Activated CD8-positive, alpha-beta memory T cell treated with anti-CD3 and anti-CD28 coated beads, Interleukin-2, amount 10 ng/mL, durations not matched to agents 7 days and 5 days (primary cell): ENCODE data around the gene PRAF2. TPM values are rescaled to one million over a fixed set of nuclear protein-coding genes. Genes with fewer than 3 reads are reported as not detected.

ENCODE experiments used
- ATAC-seq: fragments of 150-1000 bp; cut with Tn5 transposase; one replicate; pipeline ENCODE4 v1.10.0; 2021; ENCODE audit warnings: moderate library complexity
- CTCF ChIA-PET: fragments of 350-600 bp; sonication (Branson Sonifier 250); formaldehyde crosslinking; loops from one replicate; lab custom pipeline; 2021; ENCODE audit warnings: antibody characterized with exemption; lab: Charles Lee
- DNase-seq: peaks from one replicate; pipeline ENCODE4 v3.0.0-alpha.2; 2020
- H3K27ac Mint-ChIP-seq: one replicate; pipeline ENCODE4 v1.8.0; 2021; ENCODE audit warnings: mild to moderate bottlenecking, mixed read lengths
- H3K27me3 Mint-ChIP-seq: one replicate; pipeline ENCODE4 v1.8.0; 2021; ENCODE audit warnings: mixed read lengths
- H3K36me3 Mint-ChIP-seq: one replicate; pipeline ENCODE4 v1.8.0; 2021; ENCODE audit warnings: mild to moderate bottlenecking, mixed read lengths
- H3K4me1 Mint-ChIP-seq: one replicate; pipeline ENCODE4 v1.8.0; 2021; ENCODE audit warnings: mixed read lengths
- H3K4me3 Mint-ChIP-seq: one replicate; pipeline ENCODE4 v1.8.0; 2021; ENCODE audit warnings: mild to moderate bottlenecking, moderate library complexity, mixed read lengths
- H3K9me3 Mint-ChIP-seq: one replicate; pipeline ENCODE4 v1.8.0; 2022; ENCODE audit warnings: low read depth, mixed read lengths
- total RNA-seq, 2 experiments: library from RNA; stranded (reverse); gene quantifications; one replicate each; pipeline ENCODE4 v1.2.3, GENCODE V29; 2021

Gene PRAF2
- total RNA-seq, 2 experiments from 2014 or later = 21.4 to 21.6 TPM

- no peaks in the 10 kb centered on the region for H3K9me3 Mint-ChIP-seq
- H3K27ac Mint-ChIP-seq = peak overlapping the region; percentile 92
- peak; percentile 79 for DNase-seq
- H3K27me3 Mint-ChIP-seq = no peaks in the 10 kb centered on the region
- ATAC-seq = peak; percentile 85
- peak overlapping the region; percentile 80 for H3K4me3 Mint-ChIP-seq
- H3K36me3 Mint-ChIP-seq = peaks cover 5% of the 10 kb centered on the region
- CTCF ChIA-PET = no interaction called here
- H3K4me1 Mint-ChIP-seq = peaks cover 38% of the 10 kb centered on the region
Measured at GRCh38 chrX:49053223-49054072, 20.4 kb downstream of the PRAF2 start.

- CTCF ChIA-PET = interaction anchor here (0.9 to 2.3 kb wide), 7 partner anchors 24 to 146 kb away, joined by 3 to 9 read pairs (median 4); partner anchors contain the start of genes GRIPAP1, OTUD5, PQBP1 and TIMM17B
- no peak for ATAC-seq
Measured at GRCh38 chrX:49043987-49044281, 29.9 kb downstream of the PRAF2 start.

DNA sequence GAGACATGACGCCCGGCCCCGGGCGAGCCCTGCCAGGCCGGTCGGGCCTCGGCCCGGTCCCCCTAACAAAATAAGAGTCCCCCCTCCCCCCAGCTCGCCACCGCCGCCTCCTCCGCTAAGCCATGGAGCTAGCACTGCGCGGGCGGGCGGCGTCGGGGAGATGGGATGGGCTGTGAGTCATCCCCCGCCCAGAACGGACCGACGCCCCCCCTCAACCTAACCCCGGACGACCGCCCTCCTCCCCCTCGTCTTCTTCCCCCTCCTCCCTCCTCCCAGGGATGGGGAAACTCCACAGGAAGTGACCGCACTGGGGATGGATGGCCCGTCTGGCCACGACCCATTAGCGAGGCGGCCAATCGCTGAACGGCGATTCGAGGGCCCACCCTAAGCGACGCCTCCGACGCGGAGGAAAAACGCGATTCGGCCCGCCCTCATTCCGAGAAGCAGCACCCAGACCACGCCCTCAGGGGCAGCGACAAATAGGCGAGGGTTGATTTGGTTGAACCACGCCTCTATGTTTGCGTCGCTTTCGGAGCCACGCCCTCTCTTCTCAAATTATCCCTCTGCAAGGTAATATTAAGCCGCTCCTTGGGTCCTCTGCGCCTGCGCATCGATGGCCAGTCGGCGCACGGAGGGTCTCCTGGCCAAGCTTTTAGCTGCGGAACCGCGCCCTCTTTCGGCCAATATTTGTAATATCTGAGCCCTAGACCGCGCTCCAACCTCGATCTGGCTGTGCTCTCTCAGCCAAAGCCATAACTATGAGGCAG is 30.4 kb downstream of the PRAF2 start, which contains the start of gene TFE3:
Gene TFE3 (minus strand): TSS at position 138 of the 767 bp plus-strand sequence. CDS start 131 bp downstream, at position 7.
- DNase-seq (peak; percentile 98), ATAC-seq (peak; percentile 89)
- peak within 1 kb of the TSS; percentile 89 for H3K4me3 Mint-ChIP-seq
- H3K27ac Mint-ChIP-seq = peak within 1 kb of the TSS; percentile 90
- no peaks in the 10 kb centered on the region for H3K9me3 Mint-ChIP-seq
- CTCF ChIA-PET = interaction anchor here (0.9 to 2.3 kb wide), 9 partner anchors 12 to 146 kb away, joined by 3 to 9 read pairs (median 4); partner anchors contain the start of genes GRIPAP1, OTUD5, PQBP1 and TIMM17B
- H3K27me3 Mint-ChIP-seq = no peaks in the 10 kb centered on the region
- peaks cover 6% of the 10 kb centered on the region for H3K36me3 Mint-ChIP-seq
- H3K4me1 Mint-ChIP-seq = peaks cover 34% of the 10 kb centered on the region

More at GRCh38 chrX:49043987-49044281, 29.9 kb downstream of the PRAF2 start:
- peak overlapping the region; percentile 89 for H3K4me3 Mint-ChIP-seq
- H3K9me3 Mint-ChIP-seq = no peaks in the 10 kb centered on the region
- peaks cover under 1% of the 10 kb centered on the region for H3K36me3 Mint-ChIP-seq
- no peaks in the 10 kb centered on the region for H3K27me3 Mint-ChIP-seq
- DNase-seq = no peak
- peak overlapping the region; percentile 90 for H3K27ac Mint-ChIP-seq
- peaks cover 31% of the 10 kb centered on the region for H3K4me1 Mint-ChIP-seq

DNA sequence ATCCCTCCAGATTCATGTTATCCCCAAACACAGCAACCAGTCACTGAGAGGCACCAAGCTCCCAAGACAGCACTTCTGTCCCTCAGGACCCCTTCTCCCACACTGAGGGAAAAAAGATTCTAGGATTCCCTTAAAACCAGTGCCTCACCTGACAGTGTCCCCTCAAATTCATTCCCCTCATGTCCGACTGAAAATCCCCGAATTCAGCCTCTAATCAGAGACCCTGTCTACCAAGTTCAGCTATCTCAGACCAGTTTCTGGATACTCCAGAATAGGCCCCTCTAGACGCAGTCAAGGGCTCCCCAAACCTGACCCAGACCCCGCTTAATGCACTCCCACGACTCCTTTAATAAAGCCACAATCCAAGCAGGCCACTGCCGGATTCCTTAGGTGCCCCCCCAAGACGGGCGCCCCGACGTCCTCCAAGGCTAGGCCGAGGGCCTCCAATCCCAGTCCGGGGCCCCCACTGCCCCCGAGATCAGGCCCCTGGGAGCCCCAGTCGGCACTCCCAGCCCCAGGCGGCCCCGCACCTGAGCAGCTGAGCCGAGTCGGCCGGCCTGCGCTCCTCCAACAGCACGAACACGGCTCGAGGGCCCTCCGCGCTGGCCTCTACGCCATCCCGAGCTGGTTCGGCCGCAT is 31.1 kb downstream of the PRAF2 start:
- no peak for DNase-seq
- H3K4me3 Mint-ChIP-seq = peak overlapping the region; percentile 89
- CTCF ChIA-PET = interaction anchor here (0.9 to 2.3 kb wide), 8 partner anchors 13 to 125 kb away, joined by 3 to 9 read pairs (median 4); partner anchors contain the start of genes GRIPAP1 and OTUD5
- peak overlapping the region; percentile 90 for H3K27ac Mint-ChIP-seq
- no peaks in the 10 kb centered on the region for H3K9me3 Mint-ChIP-seq
- H3K4me1 Mint-ChIP-seq = peaks cover 36% of the 10 kb centered on the region
- no peaks in the 10 kb centered on the region for H3K27me3 Mint-ChIP-seq
- ATAC-seq = peak; percentile 10
- peaks cover 11% of the 10 kb centered on the region for H3K36me3 Mint-ChIP-seq

GRCh38 chrX:49041744-49042580 is 31.8 kb downstream of the PRAF2 start:
- no peak for DNase-seq
- Mint-ChIP-seq H3K9me3 (no peaks in the 10 kb centered on the region), H3K27ac (peak overlapping the region; percentile 90), H3K27me3 (no peaks in the 10 kb centered on the region), H3K4me3 (peak overlapping the region; percentile 89), H3K36me3 (peaks cover 12% of the 10 kb centered on the region), H3K4me1 (peaks cover 37% of the 10 kb centered on the region)
- CTCF ChIA-PET = interaction anchor here (0.9 to 2.3 kb wide), 5 partner anchors 13 to 126 kb away, joined by 3 to 9 read pairs (median 4); partner anchors contain the start of gene OTUD5
- ATAC-seq = no peak

DNA sequence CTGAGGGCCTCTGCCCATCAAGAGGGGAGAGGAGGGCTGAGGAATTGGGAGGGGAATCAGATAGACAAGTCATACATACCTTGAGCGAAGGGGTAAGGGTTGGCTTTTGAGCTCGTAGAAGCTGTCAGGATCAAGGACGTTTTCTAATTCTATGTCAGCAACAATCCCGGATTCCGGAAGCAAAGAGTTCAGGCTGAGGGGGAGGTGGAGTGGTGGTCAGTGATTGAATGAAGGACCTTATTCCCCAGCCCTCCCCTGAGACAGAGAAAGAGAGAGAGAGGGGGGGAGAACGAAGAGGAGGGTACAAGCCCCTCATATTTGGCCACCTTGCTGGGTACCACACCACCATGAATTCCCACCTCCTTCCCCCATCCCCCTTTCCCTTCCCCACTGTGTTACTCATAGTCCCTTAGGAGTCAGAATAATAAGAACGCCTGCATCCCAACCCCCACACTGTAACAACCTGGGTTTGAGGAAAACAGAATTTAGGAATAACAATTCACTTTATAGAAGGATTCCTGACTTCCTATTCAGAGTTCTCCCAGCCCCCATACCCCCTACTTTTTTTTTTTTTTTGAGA is 33.3 kb downstream of the PRAF2 start:
- H3K4me3 Mint-ChIP-seq = peak overlapping the region; percentile 47
- CTCF ChIA-PET = interaction anchor here (1.3 kb wide), 1 partner anchor 38 kb away, joined by 3 read pairs; the partner anchor contains the start of gene GRIPAP1
- ATAC-seq (no peak), DNase-seq (no peak)
- no peaks in the 10 kb centered on the region for H3K27me3 Mint-ChIP-seq
- peak overlapping the region; percentile 76 for H3K27ac Mint-ChIP-seq
- H3K9me3 Mint-ChIP-seq = no peaks in the 10 kb centered on the region
- H3K36me3 Mint-ChIP-seq = peaks cover 14% of the 10 kb centered on the region
- peaks cover 37% of the 10 kb centered on the region for H3K4me1 Mint-ChIP-seq

- Mint-ChIP-seq H3K9me3 (no peaks in the 10 kb centered on the region), H3K4me3 (peak overlapping the region; percentile 47), H3K4me1 (peaks cover 37% of the 10 kb centered on the region), H3K27me3 (no peaks in the 10 kb centered on the region), H3K36me3 (peaks cover 14% of the 10 kb centered on the region), H3K27ac (peak overlapping the region; percentile 76)
- CTCF ChIA-PET = interaction anchor here (1.0 to 1.3 kb wide), 2 partner anchors 37 to 94 kb away, joined by 3 read pairs; partner anchors contain the start of gene GRIPAP1
- DNase-seq (peak; percentile 55), ATAC-seq (no peak)
Measured at GRCh38 chrX:49039598-49040375, 34.0 kb downstream of the PRAF2 start.

- CTCF ChIA-PET = no interaction called here
- DNase-seq = no peak
- Mint-ChIP-seq H3K9me3 (no peaks in the 10 kb centered on the region), H3K4me3 (no peak overlapping the region), H3K36me3 (peaks cover 29% of the 10 kb centered on the region), H3K27ac (peak overlapping the region; percentile 56), H3K27me3 (no peaks in the 10 kb centered on the region), H3K4me1 (peaks cover 30% of the 10 kb centered on the region)
- ATAC-seq = no peak
Measured at GRCh38 chrX:49037883-49038475, 35.8 kb downstream of the PRAF2 start.

GRCh38 chrX:49030283-49030682 is 43.5 kb downstream of the PRAF2 start:
- DNase-seq = no peak

GRCh38 chrX:49029876-49030275 is 43.9 kb downstream of the PRAF2 start:
- no peak for DNase-seq
- Mint-ChIP-seq H3K4me1 (no peaks in the 10 kb centered on the region), H3K9me3 (no peaks in the 10 kb centered on the region), H3K4me3 (no peak overlapping the region), H3K27me3 (no peaks in the 10 kb centered on the region), H3K27ac (no peak overlapping the region), H3K36me3 (peaks cover 23% of the 10 kb centered on the region)
- CTCF ChIA-PET = no interaction called here
- ATAC-seq = no peak

More at GRCh38 chrX:49030283-49030682, 43.5 kb downstream of the PRAF2 start:
- CTCF ChIA-PET = no interaction called here
- no peaks in the 10 kb centered on the region for H3K4me1 Mint-ChIP-seq
- no peak for ATAC-seq
- no peaks in the 10 kb centered on the region for H3K9me3 Mint-ChIP-seq
- H3K4me3 Mint-ChIP-seq = no peak overlapping the region
- H3K27me3 Mint-ChIP-seq = no peaks in the 10 kb centered on the region
- no peak overlapping the region for H3K27ac Mint-ChIP-seq
- peaks cover 23% of the 10 kb centered on the region for H3K36me3 Mint-ChIP-seq
